Measurements from ENCODE around the gene RPL10.
A peak's percentile ranks its signal among the peaks of the same experiment; 100 is the strongest.

DNA sequence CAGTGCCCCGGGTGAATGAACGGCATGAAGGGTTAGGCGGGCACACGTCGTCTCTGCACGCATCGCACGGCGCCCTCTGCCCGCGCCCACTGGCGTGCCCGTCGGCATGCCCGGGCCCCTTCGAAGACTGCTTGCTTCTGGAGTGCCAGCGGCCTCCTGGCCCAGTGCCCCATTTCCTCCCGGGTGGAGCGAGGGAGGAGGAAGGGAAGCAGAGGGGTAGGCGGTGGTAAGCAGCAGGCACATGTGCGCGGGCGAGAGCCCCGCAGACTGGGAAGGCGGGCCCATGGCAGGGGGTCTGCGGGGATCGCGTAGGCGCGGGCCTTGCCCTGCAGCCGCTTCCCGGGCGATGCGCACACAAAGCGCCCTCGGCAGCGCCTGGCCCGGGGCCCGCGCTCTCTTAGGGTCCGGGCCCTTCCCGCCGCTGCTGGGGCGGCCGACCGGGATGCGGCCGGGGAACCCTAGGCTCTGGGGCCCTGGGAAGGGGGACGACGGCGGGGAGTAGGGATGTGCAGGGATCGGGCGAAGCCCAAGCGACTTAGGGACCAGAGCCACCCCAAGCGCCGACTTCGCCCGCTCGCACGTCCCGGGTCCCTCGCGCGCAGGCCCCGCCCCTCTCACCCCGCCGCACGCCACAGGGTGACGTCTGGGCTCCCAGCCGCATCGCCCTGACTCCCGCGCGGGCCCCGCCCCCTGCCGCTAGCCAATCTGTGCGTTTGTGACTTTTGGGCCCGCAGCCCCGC lies 19.9 kb upstream of the RPL10 start:
- TF ChIP-seq, protein P1, sequence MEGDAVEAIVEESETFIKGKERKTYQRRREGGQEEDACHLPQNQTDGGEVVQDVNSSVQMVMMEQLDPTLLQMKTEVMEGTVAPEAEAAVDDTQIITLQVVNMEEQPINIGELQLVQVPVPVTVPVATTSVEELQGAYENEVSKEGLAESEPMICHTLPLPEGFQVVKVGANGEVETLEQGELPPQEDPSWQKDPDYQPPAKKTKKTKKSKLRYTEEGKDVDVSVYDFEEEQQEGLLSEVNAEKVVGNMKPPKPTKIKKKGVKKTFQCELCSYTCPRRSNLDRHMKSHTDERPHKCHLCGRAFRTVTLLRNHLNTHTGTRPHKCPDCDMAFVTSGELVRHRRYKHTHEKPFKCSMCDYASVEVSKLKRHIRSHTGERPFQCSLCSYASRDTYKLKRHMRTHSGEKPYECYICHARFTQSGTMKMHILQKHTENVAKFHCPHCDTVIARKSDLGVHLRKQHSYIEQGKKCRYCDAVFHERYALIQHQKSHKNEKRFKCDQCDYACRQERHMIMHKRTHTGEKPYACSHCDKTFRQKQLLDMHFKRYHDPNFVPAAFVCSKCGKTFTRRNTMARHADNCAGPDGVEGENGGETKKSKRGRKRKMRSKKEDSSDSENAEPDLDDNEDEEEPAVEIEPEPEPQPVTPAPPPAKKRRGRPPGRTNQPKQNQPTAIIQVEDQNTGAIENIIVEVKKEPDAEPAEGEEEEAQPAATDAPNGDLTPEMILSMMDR (IDR thresholded peaks at IDR 0.05) = no peak
- TF ChIP-seq POLR2A (IDR thresholded peaks at IDR 0.05) = peak; percentile 89

Data from right lobe of liver (tissue), 4 donors.